HEK293 (cell line): ENCODE data around the gene CELF6.

Source experiments
- CTCF ChIA-PET: fragments of 350-600 bp; formaldehyde crosslinking; extraction: SDS; loops from one replicate; lab custom pipeline; 2021; ENCODE audit warnings: antibody characterized with exemption; lab: Yijun Ruan, JAX
- POLR2A ChIA-PET: fragments of 300-600 bp; formaldehyde crosslinking; extraction: SDS; loops from one replicate; lab custom pipeline; 2020; ENCODE audit warnings: antibody characterized with exemption, inconsistent platforms; lab: Yijun Ruan, JAX
- H3K27ac ChIP-seq: fragments of 200-500 bp; sonication (Bioruptor generic); 2 replicates; pipeline ENCODE4 v1.5.1; 2014; ENCODE audit warnings: low read depth, low read length, control low read depth, inconsistent platforms; ENCODE audit errors: extremely low read depth
- H3K36me3 ChIP-seq, 2 experiments: fragments of 200-500 bp in 1 of 2; sonication (Bioruptor generic) in 1 of 2; 1 replicate in 1 of 2; 2 replicates in 1 of 2; pipeline ENCODE4 v1.5.1; 2014 to 2017; ENCODE audit warnings: inconsistent platforms in 2 of 2, low read length in 2 of 2; ENCODE audit not compliant: control insufficient read depth in 2 of 2, insufficient read depth in 1 of 2
- H3K4me1 ChIP-seq: fragments of 200-500 bp; sonication (Bioruptor generic); 2 replicates; pipeline ENCODE4 v1.5.1; 2014; ENCODE audit warnings: mild to moderate bottlenecking, low read length, inconsistent platforms; ENCODE audit not compliant: control insufficient read depth, insufficient read depth
- H3K4me3 ChIP-seq: 2 replicates; pipeline ENCODE4 v1.5.1; 2011; ENCODE audit warnings: low read depth, mild to moderate bottlenecking, control low read depth, low read length, moderate library complexity
- H3K9me3 ChIP-seq: fragments of 200-500 bp; sonication (Bioruptor generic); 2 replicates; pipeline ENCODE4 v1.5.1; 2014; ENCODE audit warnings: low read depth, low read length, inconsistent platforms; ENCODE audit not compliant: control insufficient read depth, insufficient read depth
- IKZF3 ChIP-seq: fragments of 450-650 bp; IDR thresholded peaks from 2 replicates; pipeline ENCODE4 v1.5.0; 2018; ENCODE audit warnings: missing biosample characterization, mild to moderate bottlenecking, missing genetic modification characterization, moderate library complexity
- PRDM1 ChIP-seq: fragments of 450-650 bp; formaldehyde crosslinking; IDR thresholded peaks from 2 replicates; pipeline ENCODE4; 2016; ENCODE audit warnings: missing biosample characterization, missing genetic modification characterization
- SP7 ChIP-seq: fragments of 450-650 bp; formaldehyde crosslinking; IDR thresholded peaks from 2 replicates; pipeline ENCODE4 v1.5.1; 2016; ENCODE audit warnings: missing biosample characterization, missing genetic modification characterization
- YY1 ChIP-seq: fragments of 450-650 bp; formaldehyde crosslinking; IDR thresholded peaks from 2 replicates; pipeline ENCODE4 v1.5.1; 2018; ENCODE audit warnings: missing biosample characterization, missing genetic modification characterization
- ZBTB1 ChIP-seq: fragments of 450-650 bp; formaldehyde crosslinking; IDR thresholded peaks from 2 replicates; pipeline ENCODE4 v1.5.1; 2016; ENCODE audit warnings: missing biosample characterization, missing genetic modification characterization
- ZNF169 ChIP-seq: fragments of 450-650 bp; formaldehyde crosslinking; IDR thresholded peaks from 2 replicates; pipeline ENCODE4 v1.5.1; 2016; ENCODE audit warnings: missing biosample characterization, missing genetic modification characterization
- ZNF549 ChIP-seq: fragments of 450-650 bp; IDR thresholded peaks from 2 replicates; pipeline ENCODE4 v1.5.1; 2018; ENCODE audit warnings: missing biosample characterization, missing genetic modification characterization, mild to moderate bottlenecking, inconsistent platforms, moderate library complexity
- TF ChIP-seq, protein P1 (sequence below): fragments of 450-650 bp; formaldehyde crosslinking; IDR thresholded peaks from 2 replicates; pipeline ENCODE4 v1.5.1; 2016; ENCODE audit warnings: missing biosample characterization, missing genetic modification characterization
- TF ChIP-seq, protein P2 (sequence below): fragments of 450-650 bp; formaldehyde crosslinking; IDR thresholded peaks from 2 replicates; pipeline ENCODE4 v1.5.1; 2016; ENCODE audit warnings: missing biosample characterization, missing genetic modification characterization

Gene CELF6

DNA sequence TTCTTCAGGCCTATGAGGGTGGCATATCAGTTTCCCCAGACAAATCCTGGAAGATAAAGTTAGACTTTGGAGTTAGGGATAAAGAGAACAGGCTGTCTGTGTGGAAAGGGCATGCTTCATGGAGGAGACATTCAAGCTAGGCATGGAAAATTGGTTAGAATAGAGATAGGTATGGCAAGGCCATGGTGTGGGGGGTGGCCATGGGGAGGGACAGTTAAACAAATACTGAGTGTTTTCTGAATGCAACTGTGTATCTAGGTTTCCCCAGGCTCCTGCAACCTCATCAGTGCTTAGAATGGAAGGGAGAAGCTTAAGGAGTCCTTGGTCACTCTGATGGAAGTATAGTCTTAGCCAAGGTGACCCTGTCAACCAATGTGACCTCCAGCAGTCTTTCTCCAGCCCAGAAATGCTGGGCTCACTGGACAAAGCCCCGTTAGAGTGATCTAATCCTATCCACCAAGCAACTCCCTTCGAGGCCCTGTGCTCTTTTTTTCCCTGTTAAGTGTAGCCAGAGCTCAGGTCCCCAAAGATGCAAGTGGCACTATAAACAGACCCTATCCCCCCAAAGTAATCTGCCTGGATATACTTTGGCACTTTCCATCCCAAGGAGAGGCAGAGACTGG is 83.5 kb downstream of the CELF6 start (continued):
- TF ChIP-seq, protein P1, sequence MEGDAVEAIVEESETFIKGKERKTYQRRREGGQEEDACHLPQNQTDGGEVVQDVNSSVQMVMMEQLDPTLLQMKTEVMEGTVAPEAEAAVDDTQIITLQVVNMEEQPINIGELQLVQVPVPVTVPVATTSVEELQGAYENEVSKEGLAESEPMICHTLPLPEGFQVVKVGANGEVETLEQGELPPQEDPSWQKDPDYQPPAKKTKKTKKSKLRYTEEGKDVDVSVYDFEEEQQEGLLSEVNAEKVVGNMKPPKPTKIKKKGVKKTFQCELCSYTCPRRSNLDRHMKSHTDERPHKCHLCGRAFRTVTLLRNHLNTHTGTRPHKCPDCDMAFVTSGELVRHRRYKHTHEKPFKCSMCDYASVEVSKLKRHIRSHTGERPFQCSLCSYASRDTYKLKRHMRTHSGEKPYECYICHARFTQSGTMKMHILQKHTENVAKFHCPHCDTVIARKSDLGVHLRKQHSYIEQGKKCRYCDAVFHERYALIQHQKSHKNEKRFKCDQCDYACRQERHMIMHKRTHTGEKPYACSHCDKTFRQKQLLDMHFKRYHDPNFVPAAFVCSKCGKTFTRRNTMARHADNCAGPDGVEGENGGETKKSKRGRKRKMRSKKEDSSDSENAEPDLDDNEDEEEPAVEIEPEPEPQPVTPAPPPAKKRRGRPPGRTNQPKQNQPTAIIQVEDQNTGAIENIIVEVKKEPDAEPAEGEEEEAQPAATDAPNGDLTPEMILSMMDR (tag by site-specific recombination): no peak
- no peak for TF ChIP-seq ZNF169 (tag by site-specific recombination)
- TF ChIP-seq PRDM1 (tag by site-specific recombination): no peak
- TF ChIP-seq ZBTB1 (tag by site-specific recombination): no peak
- TF ChIP-seq ZNF549 (tag by site-specific recombination): no peak
- no peak for TF ChIP-seq YY1 (tag by site-specific recombination)

DNA sequence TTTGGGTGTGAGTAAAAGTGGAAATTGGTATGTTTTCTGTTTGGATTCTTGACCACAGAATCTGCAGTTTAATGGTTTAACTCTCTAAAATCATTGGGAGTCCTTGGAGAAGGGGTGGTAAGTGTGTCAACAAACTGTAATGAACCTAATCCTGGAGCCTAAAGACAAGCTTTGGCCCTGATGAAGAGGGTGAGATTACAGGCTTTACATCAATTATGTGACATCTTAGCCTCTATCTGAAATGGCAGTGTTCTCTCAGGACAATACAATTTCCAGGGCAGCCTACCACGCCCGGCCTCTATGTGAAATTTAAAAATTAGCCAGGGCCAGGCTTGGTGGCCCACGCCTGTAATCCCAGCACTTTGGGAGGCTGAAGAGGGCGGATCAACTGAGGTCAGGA is 84.7 kb downstream of the CELF6 start:
- Histone ChIP-seq H3K4me3 (no peak overlapping the region), H3K27ac (no peak overlapping the region), H3K9me3 (no peaks in the 10 kb centered on the region), H3K4me1 (peaks cover 22% of the 10 kb centered on the region), H3K36me3 (peaks cover 3 to 7% of the 10 kb centered on the region in 2 experiments; a peak in 2 of 3 replicates)
- POLR2A ChIA-PET: no interaction called here
- TF ChIP-seq IKZF3 (no peak), SP7 (tag by site-specific recombination) (peak; percentile 48)
- TF ChIP-seq, protein P2, sequence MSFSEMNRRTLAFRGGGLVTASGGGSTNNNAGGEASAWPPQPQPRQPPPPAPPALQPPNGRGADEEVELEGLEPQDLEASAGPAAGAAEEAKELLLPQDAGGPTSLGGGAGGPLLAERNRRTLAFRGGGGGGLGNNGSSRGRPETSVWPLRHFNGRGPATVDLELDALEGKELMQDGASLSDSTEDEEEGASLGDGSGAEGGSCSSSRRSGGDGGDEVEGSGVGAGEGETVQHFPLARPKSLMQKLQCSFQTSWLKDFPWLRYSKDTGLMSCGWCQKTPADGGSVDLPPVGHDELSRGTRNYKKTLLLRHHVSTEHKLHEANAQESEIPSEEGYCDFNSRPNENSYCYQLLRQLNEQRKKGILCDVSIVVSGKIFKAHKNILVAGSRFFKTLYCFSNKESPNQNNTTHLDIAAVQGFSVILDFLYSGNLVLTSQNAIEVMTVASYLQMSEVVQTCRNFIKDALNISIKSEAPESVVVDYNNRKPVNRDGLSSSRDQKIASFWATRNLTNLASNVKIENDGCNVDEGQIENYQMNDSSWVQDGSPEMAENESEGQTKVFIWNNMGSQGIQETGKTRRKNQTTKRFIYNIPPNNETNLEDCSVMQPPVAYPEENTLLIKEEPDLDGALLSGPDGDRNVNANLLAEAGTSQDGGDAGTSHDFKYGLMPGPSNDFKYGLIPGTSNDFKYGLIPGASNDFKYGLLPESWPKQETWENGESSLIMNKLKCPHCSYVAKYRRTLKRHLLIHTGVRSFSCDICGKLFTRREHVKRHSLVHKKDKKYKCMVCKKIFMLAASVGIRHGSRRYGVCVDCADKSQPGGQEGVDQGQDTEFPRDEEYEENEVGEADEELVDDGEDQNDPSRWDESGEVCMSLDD (tag by site-specific recombination): no peak
- CTCF ChIA-PET: interaction anchor here (0.7 kb wide), 1 partner anchor 12 kb away, joined by 3 read pairs; no protein-coding TSS in a partner anchor
